Activated T-cell treated with anti-CD3 and anti-CD28 coated beads, Interleukin-2, amount 50 U/mL, for 48 hours (primary cell): Measurements from ENCODE around the gene SLC35F1.

Source experiments
- DNase-seq, 2 experiments: peaks; one replicate each; pipeline ENCODE4 v3.0.0-alpha.2; 2020

Gene SLC35F1

DNA sequence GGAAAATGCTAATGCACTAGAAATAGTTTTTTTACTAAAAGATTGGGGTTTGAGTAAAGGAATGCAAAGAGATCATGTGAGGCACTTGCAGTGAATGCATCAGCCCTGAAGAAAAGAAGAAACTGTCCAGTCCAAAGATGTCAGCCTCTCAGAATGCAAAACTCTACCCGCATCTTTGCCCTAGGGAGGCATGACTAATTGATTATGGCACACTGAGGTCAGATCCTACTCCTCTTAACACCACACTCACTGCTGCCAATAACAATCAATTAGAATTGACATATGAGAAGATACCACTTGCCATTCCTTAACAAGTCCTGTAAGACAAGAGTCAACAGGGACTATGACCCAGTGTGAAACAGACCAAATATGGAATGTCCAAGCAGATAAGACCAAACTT is 378.7 kb downstream of the SLC35F1 start:
- no peak for DNase-seq

DNA sequence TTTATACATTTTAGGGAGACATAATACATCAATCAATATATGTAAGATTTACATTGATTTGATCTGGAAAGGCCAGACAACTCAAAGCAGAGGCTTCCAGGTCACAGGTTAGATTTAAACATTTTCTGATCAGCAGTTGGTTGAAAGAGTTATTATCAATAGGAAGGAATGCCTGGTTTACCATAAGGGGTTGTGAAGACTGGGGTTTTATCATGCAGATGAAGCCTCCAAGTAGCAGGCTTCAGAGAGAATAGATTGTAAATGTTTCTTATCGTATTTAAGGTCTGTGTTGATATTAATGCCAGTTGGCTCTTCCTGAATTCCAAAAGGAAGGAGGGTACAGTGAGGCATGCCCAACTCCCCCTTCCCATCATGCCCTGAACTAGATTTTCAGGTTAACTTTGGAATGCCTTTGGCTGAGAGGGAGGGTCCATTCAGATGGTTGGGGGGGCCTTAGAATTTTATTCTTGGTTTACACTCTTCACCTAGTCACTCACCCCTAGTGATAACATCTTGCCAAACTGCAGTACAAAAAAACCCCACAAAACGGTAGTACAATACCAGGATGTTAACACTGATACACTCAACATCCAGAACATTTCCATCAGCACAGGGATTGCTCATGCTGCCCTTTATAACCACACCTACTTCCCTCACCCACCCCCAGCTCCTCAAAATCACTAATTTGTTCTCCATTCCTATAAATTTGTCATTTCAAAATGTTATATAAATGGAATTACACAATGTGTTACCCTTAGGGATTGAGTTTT is 381.5 kb downstream of the SLC35F1 start:
- no peak for DNase-seq

DNA sequence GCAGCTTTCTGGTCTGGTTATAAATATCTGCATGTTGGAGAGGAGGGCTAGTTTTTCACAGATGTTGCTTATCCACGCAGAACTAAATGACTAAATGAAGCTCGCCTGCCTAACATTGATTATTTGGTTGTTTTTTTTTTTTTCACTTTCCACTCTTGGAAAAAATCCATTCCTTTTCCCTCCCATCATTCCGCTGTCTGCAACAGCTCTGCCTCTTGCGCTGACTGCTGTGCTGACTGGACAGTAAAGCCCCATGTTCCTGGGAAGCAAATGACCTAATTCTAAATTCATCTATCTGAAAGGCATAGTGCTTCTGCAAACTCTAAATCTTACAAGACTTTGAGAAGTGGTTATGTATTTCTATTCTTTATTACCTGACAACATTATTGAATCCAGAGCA is 385.5 kb downstream of the SLC35F1 start:
- DNase-seq = no peak

DNA sequence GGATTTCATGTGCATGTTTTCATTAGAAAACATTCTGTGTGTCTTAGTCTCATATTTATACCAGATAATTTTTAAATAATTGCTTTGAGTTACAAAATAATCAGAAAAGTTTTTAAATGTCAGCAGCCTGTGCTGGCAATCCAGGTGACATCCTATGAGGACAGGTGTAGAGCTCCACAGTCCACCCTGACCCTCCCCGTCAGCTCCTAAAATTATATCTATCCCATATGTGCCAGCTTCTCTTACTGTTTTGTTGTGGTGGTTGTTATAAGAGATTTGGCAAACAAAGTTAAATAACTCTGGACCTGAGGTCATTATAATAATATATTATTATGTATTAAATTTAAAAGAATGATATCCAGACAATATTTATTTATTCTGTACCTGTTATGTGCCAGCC is 387.8 kb downstream of the SLC35F1 start:
- no peak for DNase-seq

DNA sequence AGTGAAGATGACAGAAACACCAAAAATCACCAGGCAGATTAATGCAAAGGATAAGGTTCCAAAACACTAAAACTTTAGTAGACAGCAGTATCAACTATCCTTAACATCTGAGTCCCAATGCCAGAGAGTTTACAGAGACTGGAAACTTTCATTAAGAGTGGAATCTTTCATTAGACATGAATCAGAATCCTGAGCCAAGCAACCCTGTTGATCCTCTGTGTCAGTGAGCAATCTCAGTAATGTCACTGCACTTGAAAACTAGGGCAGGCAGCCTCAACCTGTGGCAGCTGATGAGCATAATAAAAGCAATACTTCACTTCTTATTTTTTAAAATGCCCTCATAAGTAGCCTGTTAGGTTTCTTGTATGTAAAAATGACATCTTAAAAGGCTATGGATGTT is 388.3 kb downstream of the SLC35F1 start:
- no peak for DNase-seq

DNA sequence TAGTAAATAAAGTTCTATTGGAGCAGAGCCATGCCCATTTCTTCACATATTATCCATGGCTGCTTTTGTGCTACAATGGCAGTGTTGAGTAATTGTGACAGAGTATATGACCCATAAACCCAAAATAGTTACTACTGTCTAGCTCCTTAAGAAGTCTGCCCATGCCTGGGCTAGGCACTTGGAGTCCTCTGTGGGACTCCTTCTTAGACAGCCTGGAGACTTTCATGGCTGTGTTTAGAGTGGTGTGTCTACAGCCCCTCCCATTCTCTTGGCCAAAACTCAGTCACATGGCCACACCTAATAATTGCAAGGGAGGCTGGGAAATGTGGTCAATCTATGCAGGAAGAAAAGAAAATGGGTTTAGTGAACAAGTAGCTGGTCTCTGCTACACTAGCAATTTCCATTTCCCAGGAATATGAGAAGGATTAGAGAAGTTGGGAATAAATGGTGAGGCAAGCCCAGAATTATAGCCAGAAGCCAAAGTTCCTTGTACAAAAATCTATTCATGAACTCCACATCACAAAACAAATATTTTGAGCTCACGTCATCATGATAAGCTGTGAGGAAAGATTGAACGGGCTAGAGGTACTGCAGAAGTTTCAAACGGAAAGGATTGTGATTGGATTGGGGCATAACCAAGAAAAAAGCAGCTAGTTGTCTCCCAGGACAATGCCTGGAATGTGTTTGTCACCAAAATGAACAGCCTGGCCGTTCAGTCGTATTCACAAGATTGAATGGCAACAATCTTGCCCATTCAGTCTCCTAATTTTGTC is 389.3 kb downstream of the SLC35F1 start:
- no peak for DNase-seq

DNA sequence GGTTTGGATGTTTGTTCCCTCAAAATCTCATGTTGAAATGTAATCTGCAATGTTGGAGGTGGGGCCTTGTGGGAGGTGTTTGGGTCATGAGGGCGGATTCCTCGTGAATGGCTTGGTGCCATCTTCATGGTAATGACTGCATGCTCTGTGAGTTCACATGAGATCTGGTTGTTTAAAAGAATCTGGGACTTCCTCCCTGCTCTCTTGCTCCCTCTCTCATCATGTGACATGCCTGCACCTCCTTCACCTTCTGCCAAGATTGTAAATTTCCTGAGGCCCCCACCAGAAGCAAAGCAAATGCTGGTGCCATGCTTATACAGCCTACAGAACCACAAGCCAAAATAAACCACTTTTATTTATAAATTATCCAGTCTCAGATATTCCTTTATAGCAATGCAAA is 390.8 kb downstream of the SLC35F1 start:
- no peak for DNase-seq

DNA sequence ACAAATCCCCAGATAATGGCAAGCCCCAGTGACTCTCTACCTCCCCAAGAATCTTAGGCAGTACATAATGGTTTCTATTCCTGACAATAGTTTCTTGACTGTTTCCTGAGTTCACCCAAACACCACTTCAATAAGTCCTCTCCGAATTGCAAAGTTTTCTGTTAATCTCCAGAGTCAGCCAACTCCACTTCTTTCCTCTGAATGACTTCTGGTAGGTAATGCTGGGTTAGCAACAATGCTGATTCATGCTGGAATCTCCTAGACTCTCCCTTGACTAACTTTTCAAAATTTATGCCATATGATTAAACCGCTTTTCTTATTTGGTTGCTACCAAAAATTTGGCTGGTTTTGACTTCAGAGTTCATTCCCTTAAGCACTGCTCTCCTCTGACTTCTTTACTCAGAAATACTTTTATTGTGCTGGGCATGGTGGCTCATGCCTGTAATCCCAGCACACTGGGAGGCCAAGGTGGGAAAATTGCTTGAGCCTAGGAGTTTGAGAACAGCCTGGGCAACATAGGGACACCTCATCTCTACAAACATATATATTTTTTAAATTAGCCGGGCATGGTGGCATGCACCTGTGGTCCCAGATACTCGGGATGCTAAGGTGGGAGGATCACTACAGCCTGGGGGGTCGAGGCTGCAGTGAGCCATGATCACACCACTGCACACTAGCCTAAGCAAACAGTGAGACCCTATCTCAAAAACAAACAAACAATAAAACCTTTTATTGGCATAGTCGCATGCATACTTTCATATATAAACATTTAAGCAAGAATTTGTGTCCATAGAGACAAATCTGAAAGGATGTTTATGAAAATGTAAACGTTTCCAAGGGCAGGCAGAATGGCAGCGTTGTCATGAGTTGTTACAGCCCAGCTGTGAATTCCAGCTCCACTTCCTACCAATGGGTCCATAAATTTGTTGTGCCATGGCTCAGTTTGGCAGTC is 391.7 kb downstream of the SLC35F1 start:
- DNase-seq = no peak

DNA sequence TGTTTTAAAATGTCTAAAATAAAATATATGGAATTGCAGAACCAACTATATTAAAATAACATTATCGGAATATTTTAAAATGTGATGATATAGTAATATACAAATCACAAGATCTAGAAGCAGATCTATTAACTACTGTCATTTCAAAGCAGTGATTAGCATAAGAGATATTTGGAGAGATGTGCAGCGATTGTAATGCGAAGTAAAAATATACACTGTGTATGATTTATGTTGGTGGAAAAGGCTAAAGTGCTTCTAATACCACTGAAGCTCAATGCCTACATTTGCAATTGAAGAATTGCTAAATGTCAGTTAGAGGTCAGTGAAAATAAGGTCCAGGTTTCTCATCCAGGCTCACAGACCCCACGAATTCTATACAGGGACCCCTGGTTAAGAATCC is 392.4 kb downstream of the SLC35F1 start:
- no peak for DNase-seq

DNA sequence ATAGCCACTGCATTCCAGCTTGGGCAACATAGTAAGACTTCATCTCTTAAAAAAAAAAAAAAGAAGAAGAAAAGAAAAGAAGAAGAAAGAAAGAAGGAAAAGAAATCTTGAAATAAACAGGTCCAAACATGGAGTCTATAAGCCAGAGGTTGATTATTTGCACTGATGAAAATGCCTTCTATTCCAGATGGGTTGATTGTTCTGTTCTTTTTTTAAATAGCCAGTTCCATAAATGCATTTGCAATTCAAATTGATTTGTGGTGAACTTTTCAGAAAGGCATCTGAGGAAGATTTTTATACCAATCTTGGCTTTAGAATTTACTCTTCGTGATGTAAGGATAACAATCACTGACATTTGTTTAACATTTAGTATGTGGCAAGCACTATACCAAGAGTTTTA is 397.3 kb downstream of the SLC35F1 start:
- no peak for DNase-seq

DNA sequence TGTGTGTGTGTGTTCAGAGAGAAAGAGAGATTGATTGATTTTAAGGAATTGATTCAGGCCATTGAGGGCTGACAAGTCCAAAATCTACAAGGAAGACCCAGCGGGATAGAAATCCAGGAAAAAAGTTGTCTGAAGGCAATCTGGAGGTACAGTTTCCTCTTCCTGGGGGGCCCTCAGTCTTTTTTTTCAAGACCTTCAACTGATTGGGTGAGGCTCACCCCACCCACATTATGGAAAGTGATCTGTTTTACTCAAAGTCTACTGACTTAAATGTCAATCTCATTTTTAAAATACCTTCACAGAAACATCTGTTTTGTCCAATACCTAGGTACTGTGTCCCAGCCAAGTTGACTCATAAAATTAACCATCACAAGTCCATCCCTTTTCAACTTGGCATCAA is 398.0 kb downstream of the SLC35F1 start:
- DNase-seq = no peak

DNA sequence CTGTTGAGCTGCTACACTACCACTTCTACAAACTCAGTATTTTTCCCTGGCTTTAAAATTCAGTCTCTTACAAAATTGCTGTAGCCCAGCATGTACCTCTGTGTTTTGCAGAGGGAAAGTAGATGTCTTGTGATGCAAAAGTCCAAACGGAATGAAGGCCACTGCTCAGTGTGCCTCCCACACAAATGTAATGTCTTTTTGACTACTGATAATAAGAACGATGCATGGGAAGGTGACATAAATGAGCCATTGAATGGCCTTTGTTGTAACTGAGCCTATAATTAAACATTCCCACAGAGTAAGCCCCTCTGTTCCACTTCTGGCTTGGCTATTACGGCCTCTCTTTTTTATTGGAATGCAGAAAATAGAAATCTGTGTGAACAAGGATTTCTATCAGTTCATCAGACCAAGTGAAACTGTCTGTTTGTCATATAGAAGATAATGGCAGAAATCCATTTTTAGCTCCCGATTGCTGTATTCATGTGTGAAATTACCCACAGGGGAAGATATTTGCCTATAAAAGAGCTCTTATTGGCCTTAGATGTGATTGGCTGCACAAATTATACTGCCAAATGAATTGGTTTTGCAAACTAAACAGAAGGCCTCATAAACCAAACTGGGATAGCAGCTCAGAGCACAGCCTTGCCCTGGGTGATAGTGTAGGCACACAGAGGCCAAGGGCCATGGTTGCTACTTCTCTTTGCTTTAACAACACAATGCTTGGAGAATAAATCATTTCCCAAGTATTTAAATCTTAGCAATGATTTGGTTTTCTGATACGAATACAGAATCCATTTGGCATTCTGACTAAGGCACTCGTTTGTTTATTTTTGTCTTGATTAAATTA is 399.6 kb downstream of the SLC35F1 start:
- DNase-seq = no peak

DNA sequence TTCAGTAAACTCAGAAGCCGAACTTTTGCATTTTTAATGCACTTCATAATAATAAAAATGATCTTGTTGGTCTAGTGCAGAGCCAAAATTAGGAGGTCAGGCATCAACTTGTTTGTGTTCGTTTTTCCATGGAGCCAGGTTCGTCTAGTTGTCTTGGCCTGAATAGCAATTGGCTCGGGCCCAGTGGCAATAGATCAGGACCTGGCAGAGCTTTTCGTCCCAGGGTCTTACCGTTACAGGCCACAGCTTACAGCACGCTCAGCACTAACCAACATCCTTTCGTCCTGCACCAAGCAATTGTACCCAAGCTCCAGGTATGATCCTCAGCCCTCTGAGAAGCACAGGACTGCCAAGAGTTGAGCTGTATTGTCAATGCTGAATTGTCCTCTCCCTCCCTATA is 400.5 kb downstream of the SLC35F1 start:
- no peak for DNase-seq

DNA sequence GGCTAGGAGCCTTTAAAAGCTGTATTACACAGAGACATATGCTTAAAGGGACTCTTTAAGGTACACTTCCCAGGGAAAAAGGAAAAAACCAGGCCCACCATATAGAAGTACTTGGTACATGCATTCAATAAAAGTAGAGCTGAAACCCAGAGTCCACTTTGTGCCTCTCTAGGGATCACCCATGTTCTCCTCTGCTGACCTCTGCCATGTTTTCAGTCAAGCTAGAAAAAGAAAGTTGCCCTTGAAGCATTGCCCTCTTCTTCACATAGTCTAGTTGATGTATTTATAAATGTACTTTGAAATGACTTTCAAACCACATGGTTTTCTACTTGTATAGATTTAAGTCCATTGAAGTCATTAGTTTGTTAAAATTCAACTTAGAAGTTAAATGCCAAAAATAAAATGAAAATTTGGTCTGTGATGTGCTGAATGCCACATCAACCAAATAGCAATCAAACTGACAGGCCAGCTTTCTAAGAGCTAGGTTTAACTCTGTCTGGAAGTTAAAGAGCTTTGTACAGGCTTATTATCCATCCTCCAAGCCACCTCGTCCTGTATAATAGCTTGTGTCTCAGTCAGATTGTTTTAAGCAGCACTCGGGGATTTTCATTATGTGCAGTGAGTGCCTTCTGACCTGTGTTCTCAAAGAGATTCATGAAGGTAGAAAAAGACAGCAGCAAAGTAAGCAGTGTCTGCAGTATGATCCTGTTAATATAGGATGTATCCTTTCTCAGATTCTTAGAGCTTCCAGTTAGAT is 402.5 kb downstream of the SLC35F1 start:
- no peak for DNase-seq

DNA sequence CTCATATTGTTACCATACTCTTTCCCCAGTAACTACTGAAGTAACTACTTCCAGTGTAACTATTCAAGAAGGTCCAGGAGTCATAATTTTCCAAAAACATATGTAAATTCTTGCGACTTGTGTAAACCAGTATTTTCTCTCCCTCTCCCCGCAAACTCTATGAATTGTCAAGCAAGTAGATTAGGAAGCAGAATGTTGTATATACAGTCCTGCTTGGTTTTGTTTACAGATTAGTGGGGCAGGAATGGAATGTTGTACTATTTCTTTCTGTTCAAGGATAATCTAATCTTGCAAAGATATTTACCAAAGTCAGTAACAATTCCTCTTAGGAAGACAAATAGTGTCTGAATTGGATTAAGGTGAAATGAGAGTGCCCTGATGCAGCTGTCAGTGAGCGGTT is 406.1 kb downstream of the SLC35F1 start:
- no peak for DNase-seq

DNA sequence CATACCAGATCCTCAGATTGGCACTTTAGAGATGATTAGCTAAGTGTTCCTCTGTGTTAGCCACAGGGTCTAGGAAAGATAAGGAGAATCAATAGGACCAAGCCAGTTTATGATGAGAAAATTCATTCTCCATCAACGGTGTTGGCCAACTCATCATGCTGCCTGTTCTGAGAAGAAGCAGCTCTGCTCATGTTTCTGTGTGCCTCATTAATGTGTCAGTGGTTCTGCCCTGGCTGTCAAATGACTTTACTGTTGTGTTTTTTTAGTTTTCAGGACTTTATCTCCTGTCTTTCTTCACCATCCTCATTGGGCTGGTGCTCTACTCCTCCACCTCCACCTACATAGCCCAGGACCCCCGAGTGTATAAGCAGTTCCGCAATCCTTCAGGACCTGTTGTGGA is 406.7 kb downstream of the SLC35F1 start:
- DNase-seq = no peak

DNA sequence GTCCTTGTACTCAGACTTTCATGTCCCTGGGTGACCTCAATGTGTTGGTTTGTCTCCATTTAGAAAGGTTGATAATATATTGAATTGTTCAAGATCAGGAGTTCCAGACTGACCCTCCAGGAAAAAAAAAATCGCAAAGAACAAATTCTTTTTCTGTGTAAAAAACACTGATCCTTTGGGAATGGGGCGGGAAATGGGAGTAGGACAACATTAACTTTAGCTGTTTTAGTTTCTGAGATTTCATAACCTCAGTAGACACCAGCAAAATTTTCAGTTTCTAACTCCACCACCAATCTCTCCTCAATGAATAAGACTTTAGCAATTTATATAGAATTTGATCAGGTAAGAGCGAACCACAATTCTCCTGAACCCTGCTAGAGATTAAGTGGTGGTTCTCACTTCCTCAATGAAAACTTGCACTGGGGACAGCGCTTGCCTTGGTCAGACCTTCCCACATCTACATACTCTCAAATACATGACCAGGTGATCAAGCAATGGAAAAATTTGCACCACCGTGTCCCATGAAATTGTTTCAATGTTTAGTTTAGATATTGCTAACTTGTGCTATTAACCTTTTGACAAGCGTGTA is 409.8 kb downstream of the SLC35F1 start:
- no peak for DNase-seq

DNA sequence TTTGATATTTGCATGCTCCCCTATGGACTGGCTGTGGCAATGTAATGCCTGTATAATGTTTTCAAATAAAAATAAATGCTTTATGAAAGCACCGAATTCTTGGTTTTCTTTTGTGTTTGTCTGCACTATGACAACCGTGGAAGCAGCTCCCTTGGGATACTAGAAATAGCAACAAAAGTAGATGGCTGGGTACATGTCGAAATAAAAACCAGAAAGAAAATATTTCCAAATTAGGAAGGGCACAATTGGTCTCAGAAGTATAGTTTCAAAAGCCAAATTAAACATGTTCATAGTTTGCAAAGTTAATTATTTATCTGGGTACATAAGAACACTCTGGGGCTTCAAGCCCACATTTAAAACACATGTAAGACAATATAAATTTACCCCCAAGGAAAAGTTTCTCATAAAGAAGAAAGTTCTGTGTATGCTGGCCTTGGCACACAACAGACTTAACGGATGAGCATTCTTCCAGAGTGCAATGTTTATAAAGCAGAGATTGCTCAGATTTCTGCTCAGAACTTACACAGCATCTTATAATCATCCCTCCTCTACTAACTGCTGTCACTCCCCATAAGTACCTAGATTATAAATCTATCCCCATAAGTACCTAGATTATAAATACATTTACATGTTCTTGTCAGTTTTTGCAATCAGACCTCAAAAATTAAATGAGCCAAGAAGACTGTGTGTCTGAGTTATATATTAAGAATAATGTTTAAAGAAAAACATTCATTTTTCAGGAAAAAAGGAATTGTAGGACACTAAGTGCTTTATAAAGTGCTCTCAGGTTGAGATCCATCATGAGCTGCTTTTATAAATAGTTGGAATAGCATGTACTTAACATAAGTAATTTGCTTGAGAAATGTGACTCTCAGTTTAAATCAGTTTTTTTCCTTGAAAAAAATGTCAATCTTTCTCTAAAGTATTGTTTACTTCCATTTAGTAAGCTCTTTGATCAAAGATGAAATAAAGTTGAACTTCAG is 410.8 kb downstream of the SLC35F1 start:
- DNase-seq = no peak

DNA sequence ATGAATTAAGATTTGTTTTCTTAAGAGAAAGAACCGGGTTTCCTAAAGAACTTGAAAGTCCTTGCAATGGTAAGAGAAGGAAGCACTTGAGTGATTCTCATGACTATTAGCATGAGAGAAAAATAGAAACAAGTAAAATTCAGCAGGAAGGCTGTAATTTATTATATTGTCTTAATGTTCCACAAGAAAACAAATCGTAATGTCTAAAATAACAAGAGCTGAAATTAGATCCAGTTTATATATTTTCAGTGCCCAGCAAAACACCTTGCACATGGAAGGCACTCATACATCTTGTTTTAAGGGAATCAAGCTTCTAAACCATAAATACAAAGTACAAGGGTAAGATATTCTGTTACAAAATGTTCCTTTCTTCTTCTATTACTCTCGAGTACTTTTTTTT is 411.6 kb downstream of the SLC35F1 start:
- no peak for DNase-seq

DNA sequence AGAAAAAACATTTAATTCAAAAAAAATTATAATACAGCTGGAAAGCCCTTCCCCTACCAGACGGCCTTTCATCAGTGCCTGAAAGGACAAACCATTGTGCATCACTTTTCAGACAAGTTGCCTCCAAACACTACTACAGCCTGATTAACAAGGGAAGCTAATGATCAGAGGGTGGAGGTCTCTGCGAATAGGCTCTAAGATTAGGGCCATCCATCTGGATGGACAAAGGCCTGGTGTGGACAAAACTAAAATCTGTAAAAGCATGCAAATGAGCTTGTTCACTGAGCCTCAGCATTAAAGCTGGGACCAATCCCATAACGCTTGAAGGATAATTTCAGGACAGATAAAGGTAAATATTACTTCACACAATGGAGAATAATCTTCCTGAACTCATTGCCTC is 412.4 kb downstream of the SLC35F1 start:
- no peak for DNase-seq
